GM21526 (cell line): ENCODE results near the gene FPR3.
"Not testable (repeated sequence)": the region's sequence is repeated elsewhere in the genome, so short reads cannot be mapped to it uniquely, and the experiment has no call there.

Experiments
- ATAC-seq: cut with Tn5 transposase; IDR thresholded peaks from one replicate; pipeline ENCODE4 v1.9.1; 2021; ENCODE audit warnings: moderate library complexity; ENCODE audit not compliant: unreplicated experiment, low FRiP score

The FPR3 gene

GRCh38 chr19:51781999-51782398 is 13.0 kb upstream of the FPR3 start:
- no peak for ATAC-seq

DNA sequence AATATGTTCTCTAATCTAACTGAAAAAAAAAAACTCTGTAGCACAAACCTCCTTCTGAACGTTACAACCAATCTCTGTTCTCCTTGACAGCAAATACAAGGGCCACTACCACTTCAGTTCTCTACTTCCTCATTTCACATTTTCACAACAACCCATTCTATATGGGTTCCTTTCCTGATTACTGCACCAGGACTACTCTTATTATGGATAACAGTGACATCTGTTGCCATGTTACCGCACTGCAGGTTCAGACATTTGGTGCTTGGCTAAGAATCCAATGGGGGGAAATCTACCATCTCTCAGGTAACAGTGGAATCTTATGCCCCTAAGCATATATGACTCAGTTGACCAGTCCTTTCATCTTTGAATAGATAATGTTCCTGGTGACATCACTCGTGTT is 11.6 kb upstream of the FPR3 start:
- no peak for ATAC-seq

- no peak for ATAC-seq
Observed at GRCh38 chr19:51784109-51784785, 10.7 kb upstream of the FPR3 start.

- ATAC-seq: no peak
Observed at GRCh38 chr19:51784922-51785690, 9.9 kb upstream of the FPR3 start.

DNA sequence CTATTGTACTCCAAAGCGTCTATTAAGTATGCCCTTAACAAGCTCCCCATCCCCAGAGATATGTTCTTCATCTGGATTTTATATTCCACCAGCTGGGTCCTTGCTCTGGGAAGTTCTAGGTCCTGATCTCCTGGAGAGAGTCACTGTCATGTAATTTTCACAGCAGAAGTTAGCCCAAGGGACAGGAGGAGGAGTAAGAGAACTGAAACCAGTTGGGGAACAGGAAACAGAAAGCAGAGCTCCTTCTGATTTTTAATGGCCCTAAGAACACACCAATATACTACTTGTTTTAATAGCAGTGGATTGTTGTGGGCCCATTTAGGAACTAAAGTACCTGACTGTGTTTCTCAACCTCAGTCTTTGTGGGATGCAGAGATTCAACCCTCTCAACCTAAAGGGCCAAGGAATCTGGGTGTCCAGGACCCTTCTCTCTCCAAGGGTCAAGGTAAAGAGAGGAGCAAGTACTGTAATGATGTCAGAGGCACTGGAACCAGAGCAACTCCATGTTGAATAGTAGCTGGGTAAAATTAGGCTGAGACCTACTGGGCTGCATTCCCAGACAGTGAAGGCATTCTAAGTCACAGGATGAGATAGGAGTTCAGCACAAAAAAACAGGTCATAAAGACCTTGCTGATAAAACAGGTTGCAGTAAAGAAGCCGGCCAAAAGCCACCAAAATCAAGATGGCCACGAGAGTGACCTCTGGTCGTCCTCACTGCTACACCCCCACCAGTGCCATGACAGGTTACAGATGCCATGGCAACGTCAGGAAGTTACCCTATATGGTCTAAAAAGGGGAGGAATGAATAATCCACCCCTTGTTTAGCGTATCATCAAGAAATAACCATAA is 8.1 kb upstream of the FPR3 start:
- no peak for ATAC-seq

DNA sequence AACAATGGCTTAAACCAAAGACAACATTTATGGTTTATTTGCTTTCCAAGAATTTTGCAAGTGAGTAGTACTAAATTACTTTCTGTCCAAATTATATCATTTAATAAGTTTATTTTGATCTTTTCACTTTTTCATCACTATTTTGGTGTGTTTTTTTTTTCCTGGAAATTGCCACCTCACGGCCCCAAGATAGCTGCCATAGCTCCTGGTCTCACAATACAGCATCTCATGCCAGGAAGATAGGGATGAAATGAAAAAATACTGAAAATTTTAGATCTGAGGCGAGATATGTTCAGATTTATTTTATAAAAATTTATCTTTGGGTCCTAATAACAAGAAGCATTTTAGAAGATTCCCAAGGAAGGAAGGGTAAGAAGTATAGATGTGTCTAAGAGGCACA is 6.9 kb upstream of the FPR3 start:
- ATAC-seq: no peak

- ATAC-seq: no peak
Observed at GRCh38 chr19:51789061-51789795, 5.7 kb upstream of the FPR3 start.

- no peak for ATAC-seq
Observed at GRCh38 chr19:51792932-51793331, 2.0 kb upstream of the FPR3 start.

DNA sequence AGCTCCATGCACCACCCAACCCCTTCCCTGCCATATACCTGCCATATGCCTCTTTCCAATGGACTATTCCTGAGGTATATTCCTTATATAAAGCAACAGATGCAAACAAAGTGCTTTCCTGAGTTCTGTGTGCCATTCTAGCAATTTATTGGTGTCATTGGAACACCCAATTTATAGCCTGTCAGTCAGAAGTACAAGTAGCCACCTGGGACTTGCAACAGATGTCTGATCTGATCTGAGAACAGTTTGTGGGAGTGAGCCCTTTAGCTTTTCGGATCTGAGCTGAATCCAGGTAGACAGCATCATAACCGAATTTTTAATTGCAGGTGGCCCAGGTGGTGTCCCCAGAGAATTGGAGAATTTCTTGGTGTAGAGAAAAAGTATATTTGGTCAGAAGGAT is 963 bp upstream of the FPR3 start:
- no peak for ATAC-seq

DNA sequence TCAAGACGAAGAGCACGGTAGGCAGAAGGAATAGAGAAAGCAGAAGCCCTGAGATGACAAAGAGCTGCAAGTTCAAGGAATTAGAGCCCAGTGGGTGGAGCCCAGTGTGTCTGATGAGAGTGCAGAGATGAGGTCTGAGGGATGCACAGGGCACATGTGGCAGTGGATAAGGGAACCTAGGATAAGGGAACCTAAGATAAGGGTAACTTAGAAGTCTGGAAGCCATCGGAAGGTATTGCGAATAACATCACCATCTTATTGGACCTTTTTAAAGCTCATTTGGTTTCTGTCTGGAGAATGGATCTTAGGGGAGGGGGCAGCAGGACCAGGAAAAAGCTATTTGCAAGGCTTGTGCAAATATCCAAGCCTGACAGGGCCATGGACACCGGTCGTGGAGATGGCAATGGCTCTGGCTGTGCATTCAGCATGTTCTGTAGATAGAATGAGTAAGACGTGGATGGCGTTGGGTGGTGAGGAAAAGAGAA is 1.3 kb downstream of the FPR3 start:
- ATAC-seq: no peak

DNA sequence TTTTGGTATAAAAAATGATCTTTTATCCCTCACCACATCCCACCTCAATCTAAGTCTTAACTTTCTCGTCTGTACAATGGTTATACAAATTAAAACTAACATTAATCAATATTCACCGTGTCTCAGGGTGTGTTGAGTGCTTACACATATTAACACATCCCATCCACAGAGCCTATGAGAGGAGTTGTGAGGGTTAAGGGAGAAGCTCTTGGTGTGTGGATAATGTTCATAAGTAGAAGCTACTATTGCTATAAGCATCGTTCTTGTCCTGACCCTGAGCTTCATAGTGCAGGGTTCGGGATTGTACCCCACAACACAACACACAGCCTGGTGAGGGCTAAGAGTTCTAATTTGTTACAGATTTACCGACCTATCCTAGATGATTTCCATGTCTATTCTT is 2.5 kb downstream of the FPR3 start:
- no peak for ATAC-seq

DNA sequence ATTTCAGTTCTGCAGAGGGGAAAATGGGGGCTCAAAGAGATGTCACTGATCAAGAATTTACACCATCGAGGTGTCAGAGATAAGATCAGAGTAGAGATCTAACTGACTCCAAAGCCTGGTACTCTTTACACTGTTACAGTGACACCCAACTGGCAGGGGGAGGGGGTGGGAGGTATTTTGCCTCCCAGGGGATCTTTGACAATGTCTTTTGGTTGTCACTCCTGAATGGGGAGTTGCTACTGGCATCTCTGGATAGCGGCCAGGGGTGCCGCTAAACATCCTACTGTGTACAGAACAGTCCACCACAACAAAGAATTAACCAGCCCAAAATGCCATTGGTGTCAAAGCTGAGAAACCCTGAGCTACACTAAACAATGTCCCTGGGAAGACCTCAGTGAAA is 3.1 kb downstream of the FPR3 start:
- no peak for ATAC-seq

GRCh38 chr19:51799034-51799773 is 4.2 kb downstream of the FPR3 start:
- no peak for ATAC-seq

DNA sequence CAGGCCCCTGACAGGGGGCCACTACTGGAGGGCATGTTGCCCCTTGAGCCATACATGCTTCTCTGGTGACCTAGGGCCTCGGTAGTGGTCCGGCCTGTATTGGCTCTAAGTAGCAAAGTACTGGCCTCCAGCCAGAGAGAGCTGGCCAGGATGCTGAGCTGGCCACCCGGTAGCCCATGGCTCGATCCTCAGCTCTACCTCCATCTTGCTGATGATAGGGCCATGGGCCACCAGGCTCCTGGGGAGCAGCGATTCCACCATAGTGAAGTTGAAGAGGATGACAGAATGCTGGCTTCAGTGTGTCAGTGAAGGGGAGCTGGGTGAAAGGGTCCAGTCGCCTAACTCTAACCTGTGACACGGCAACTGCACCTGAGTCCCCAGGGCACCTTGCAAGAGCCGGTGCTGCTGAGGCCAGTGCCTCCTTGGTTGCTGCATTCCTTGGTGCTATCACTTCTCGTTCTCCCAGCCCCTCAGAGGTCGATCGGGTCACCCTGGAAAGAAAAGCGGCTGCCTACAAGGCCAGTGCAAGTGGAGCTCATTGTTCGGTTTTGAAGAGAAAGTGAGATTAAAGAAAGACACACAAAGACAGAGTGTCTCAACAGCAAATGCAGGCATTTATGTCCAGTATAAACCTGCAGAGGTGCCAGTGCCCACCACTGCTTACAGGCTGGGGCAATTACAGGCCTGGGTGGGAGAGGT is 5.0 kb downstream of the FPR3 start:
- no peak for ATAC-seq

DNA sequence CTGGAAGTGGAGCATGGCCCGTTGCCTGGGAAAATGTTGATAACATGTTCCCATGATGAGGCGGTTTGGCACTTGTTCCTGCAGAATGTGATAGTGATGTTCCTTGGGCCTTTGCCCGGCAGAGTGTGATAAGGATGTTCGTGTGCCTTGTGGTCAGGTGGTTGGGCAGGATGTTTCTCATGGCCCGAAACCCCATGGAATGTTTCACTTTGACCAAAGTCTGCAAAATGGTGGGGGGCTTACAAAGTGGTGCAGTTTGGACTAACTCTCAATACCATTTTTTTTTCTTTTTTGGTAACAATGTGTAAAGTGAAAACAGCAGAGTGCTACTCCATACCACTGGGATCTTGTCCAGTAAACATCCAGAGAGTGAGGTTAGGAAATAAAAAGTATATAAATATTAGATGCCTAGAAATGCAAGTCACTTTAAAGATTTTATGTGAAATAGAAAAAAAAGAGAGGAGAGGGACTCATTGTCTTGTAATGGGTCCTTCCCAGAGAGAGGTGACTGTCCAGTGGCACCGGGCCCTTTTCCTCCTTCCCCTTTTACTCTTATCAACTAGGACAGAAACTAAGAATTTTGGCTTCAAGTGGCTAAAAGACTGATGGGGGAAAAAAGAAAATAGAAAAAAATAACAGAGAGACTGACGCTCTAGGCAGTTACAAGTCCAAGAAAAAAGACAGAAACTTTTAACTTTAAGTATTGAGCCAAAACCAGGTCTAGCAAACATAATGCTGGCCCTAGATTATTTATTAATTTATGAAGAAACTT is 5.7 kb downstream of the FPR3 start:
- ATAC-seq: no peak

DNA sequence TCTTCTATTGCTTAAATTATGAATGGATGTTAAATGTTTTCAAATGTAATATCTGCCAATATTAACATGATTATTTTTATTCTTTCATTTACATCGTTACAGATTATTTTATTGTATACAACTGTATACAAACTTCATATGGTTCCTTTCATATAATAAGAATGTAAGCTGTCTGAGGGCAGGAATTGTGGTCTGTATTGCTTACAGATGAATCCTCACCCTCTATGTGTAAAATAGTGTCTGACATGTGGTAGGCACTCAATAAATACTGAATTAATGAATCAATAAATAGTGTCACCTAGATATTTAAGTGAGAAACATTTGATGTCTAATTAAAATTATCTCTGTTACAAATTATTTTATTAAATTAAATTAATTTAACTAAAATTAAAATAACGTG is 7.8 kb downstream of the FPR3 start:
- no peak for ATAC-seq

GRCh38 chr19:51803519-51803918 is 8.6 kb downstream of the FPR3 start:
- ATAC-seq: no peak

GRCh38 chr19:51803967-51804366 is 9.0 kb downstream of the FPR3 start:
- no peak for ATAC-seq

DNA sequence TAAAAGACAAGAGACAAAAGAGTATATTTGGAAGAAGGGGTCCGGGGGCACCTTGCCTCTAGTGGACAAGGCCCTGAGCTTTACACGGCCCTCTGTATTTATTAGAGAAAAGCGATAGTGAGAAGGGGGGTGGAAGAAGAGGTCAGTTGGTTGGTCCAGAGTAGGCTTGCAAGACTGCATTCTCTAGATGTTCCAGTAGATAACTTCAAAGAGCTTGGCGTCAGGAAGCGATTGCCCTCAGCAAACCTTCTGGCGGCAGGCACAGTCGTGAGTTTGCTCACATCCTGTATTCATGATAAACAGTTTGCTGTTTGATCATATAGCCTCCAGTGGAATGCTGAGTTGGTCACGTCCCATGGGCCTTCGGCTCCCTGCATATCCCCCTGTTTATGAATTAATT is 9.8 kb downstream of the FPR3 start:
- ATAC-seq: not testable (repeated sequence)
